K562 (cell line): ENCODE results near the gene AGAP1. TPM values are rescaled to one million over a fixed set of nuclear protein-coding genes. Genes with fewer than 3 reads are reported as not detected.

ENCODE experiments used
- ATAC-seq: fragments of 200-7000 bp; cut with Tn5 transposase; 3 replicates; pipeline ENCODE4 v1.9.1; 2020; ENCODE audit warnings: moderate library complexity
- BruUV-seq: library from RNA; stranded (reverse); fragments of 400-500 nt; replicated peaks from 2 replicates; lab custom pipeline; 2021; lab: Mats Ljungman, UMichigan
- CTCF ChIA-PET: fragments of 300-600 bp; formaldehyde crosslinking; extraction: SDS; loops from one replicate; lab custom pipeline; 2021; ENCODE audit warnings: low intra/inter-chr PET ratio; lab: Yijun Ruan, JAX
- POLR2A ChIA-PET: fragments of 300-600, 350-650 bp; sonication (Branson Sonifier 250); formaldehyde crosslinking; extraction: SDS; loops from one replicate; lab custom pipeline; 2021; ENCODE audit warnings: antibody characterized with exemption, inconsistent platforms; lab: Yijun Ruan, JAX
- DNase-seq, 4 experiments: peaks; one replicate each; pipeline versions ENCODE4 v3.0.0 to v3.0.0-alpha.2; 2011 to 2018; ENCODE audit warnings: low spot score in 3 of 4, mixed read lengths in 3 of 4; ENCODE audit errors: extremely low read depth in 1 of 4
- FAIRE-seq: peaks from 2 replicates; lab custom pipeline; 2011; peaks lifted over from hg19 to GRCh38; lab: Jason Lieb, UNC
- H2AFZ ChIP-seq: 2 replicates; pipeline ENCODE4 v1.6.0; 2011; ENCODE audit warnings: low read depth, low read length, control low read depth, inconsistent platforms
- H3K27ac ChIP-seq: fragments of 200-600 bp; 3 replicates; pipeline ENCODE4 v1.8.0; 2011; ENCODE audit warnings: low read depth, mild to moderate bottlenecking, control low read depth, inconsistent platforms, low read length, moderate library complexity, mixed read lengths; ENCODE audit errors: extremely low read depth
- H3K27me3 ChIP-seq, 2 experiments: fragments of 300-600 bp in 1 of 2; 2 replicates in 1 of 2; 3 replicates in 1 of 2; pipeline versions ENCODE4 v1.6.0 to v1.8.0; 2011; ENCODE audit warnings: inconsistent platforms in 2 of 2, low read length in 2 of 2, mild to moderate bottlenecking in 1 of 2, mixed read lengths in 1 of 2, moderate library complexity in 1 of 2; ENCODE audit not compliant: control insufficient read depth in 2 of 2, insufficient read depth in 2 of 2
- H3K36me3 ChIP-seq: fragments of 300-600 bp; 3 replicates; pipeline ENCODE4 v1.8.0; 2011; ENCODE audit warnings: mild to moderate bottlenecking, low read length, inconsistent platforms; ENCODE audit not compliant: control insufficient read depth, insufficient read depth
- H3K4me1 ChIP-seq, 2 experiments: fragments of 200-600 bp in 1 of 2; replicated peaks in 1 of 2; 2 replicates in 1 of 2; 3 replicates in 1 of 2; pipeline versions ENCODE4 v1.5.1 to v1.8.0; 2011; ENCODE audit warnings: inconsistent platforms in 2 of 2, low read length in 2 of 2, mild to moderate bottlenecking in 1 of 2, mixed read lengths in 1 of 2, moderate library complexity in 1 of 2; ENCODE audit not compliant: control insufficient read depth in 2 of 2, insufficient read depth in 2 of 2
- H3K4me2 ChIP-seq: 2 replicates; pipeline ENCODE4 v1.6.1; 2011; ENCODE audit warnings: low read length, control low read depth, inconsistent platforms, mixed read lengths; ENCODE audit not compliant: insufficient read depth
- H3K4me3 ChIP-seq: fragments of 200-600 bp; sonication (generic), shearing (Covaris generic); 2 replicates; pipeline ENCODE4 v1.5.1; 2016; ENCODE audit warnings: control low read depth, inconsistent platforms
- H3K79me2 ChIP-seq: fragments of 200-600 bp; 3 replicates; pipeline ENCODE4 v1.8.0; 2011; ENCODE audit warnings: low read length, inconsistent platforms; ENCODE audit not compliant: control insufficient read depth, insufficient read depth
- H3K9ac ChIP-seq, 2 experiments: 2 replicates each; pipeline versions ENCODE4 v1.6.0 to v1.6.1; 2011; ENCODE audit warnings: low read depth in 2 of 2, low read length in 2 of 2, control low read depth in 1 of 2, inconsistent platforms in 1 of 2, mild to moderate bottlenecking in 1 of 2, mixed read lengths in 1 of 2; ENCODE audit not compliant: insufficient read depth in 1 of 2
- H3K9me1 ChIP-seq: one replicate; pipeline ENCODE4 v1.6.0; 2011; ENCODE audit warnings: inconsistent platforms, mild to moderate bottlenecking, low read length, moderate library complexity; ENCODE audit not compliant: control insufficient read depth, insufficient read depth
- H3K9me3 ChIP-seq: replicated peaks from 2 replicates; pipeline ENCODE4 v1.5.1; 2011; ENCODE audit warnings: low read depth, low read length, inconsistent platforms; ENCODE audit not compliant: control insufficient read depth, insufficient read depth
- H4K20me1 ChIP-seq: replicated peaks from 2 replicates; pipeline ENCODE4 v1.6.1; 2011; ENCODE audit warnings: low read length, inconsistent platforms, mixed read lengths; ENCODE audit not compliant: control insufficient read depth, insufficient read depth
- BDP1 ChIP-seq: IDR thresholded peaks from 3 replicates; pipeline ENCODE4 v1.6.1; 2011; ENCODE audit not compliant: insufficient read length, insufficient read depth
- CBX1 ChIP-seq: sonication (generic); IDR thresholded peaks from 2 replicates; pipeline ENCODE4 v1.6.1; 2016; ENCODE audit warnings: antibody characterized with exemption, low read depth, mild to moderate bottlenecking
- ERF ChIP-seq: fragments of 450-650 bp; formaldehyde crosslinking; IDR thresholded peaks from 2 replicates; pipeline ENCODE4 v1.4.0; 2020; ENCODE audit warnings: mild to moderate bottlenecking, mixed read lengths
- GTF2E2 ChIP-seq: fragments of 200-800 bp; sonication (Bioruptor generic); IDR thresholded peaks from 2 replicates; pipeline ENCODE4 v1.6.1; 2016; ENCODE audit warnings: missing genetic modification characterization, missing compliant biosample characterization
- LCOR ChIP-seq: sonication (generic); formaldehyde crosslinking; IDR thresholded peaks from 2 replicates; pipeline ENCODE4 v1.8.0; 2022; ENCODE audit warnings: mild to moderate bottlenecking, missing genetic modification reagents
- MBD1 ChIP-seq: fragments of 250-450 bp; sonication (Bioruptor Pico); IDR thresholded peaks from 2 replicates; pipeline ENCODE4 v1.8.0; 2022; ENCODE audit warnings: inconsistent platforms
- NELFE ChIP-seq: IDR thresholded peaks from 2 replicates; pipeline ENCODE4 v1.6.1; 2011; ENCODE audit warnings: mild to moderate bottlenecking; ENCODE audit not compliant: insufficient read depth, insufficient read length
- PCBP2 ChIP-seq: fragments of 200-400 bp; formaldehyde crosslinking; IDR thresholded peaks from 2 replicates; pipeline ENCODE4 v1.6.1; 2018; ENCODE audit warnings: low read length, low read depth, mild to moderate bottlenecking, moderate library complexity; ENCODE audit not compliant: poor library complexity, severe bottlenecking
- POLR2AphosphoS2 ChIP-seq: IDR thresholded peaks from 2 replicates; pipeline ENCODE4 v1.6.1; 2012; ENCODE audit warnings: low read length, improper control_type of control experiment
- PREB ChIP-seq: sonication (generic); formaldehyde crosslinking; IDR thresholded peaks from 2 replicates; pipeline ENCODE4 v1.8.1; 2023; ENCODE audit warnings: mild to moderate bottlenecking, missing genetic modification reagents
- RBM15 ChIP-seq: fragments of 200-400 bp; formaldehyde crosslinking; IDR thresholded peaks from 2 replicates; pipeline ENCODE4 v1.6.1; 2018; ENCODE audit warnings: mild to moderate bottlenecking, low read length, moderate library complexity; ENCODE audit not compliant: insufficient read depth
- SMAD4 ChIP-seq: fragments of 250-450 bp; sonication (Bioruptor Pico); conservative IDR thresholded peaks from 2 replicates; pipeline ENCODE4 v1.8.0; 2021; ENCODE audit warnings: inconsistent platforms, mild to moderate bottlenecking, moderate library complexity
- TAL1 ChIP-seq: fragments of 450-650 bp; IDR thresholded peaks from 2 replicates; pipeline ENCODE4 v1.6.1; 2016; ENCODE audit warnings: mild to moderate bottlenecking
- TRIM28 ChIP-seq: fragments of 450-650 bp; IDR thresholded peaks from 2 replicates; pipeline ENCODE4 v1.6.1; 2017
- U2AF2 ChIP-seq: fragments of 200-400 bp; formaldehyde crosslinking; optimal IDR thresholded peaks from 2 replicates; pipeline ENCODE3; 2017; ENCODE audit warnings: low read depth, mild to moderate bottlenecking, low read length
- ZBTB49 ChIP-seq: sonication (generic); formaldehyde crosslinking; IDR thresholded peaks from 2 replicates; pipeline ENCODE4 v1.8.0; 2022; ENCODE audit warnings: missing genetic modification reagents, mild to moderate bottlenecking, borderline replicate concordance
- ZNF655 ChIP-seq: fragments of 250-450 bp; sonication (Bioruptor Pico); IDR thresholded peaks from 2 replicates; pipeline ENCODE4 v1.5.0; 2021
- WGBS: fragments of 100-300 bp; shearing (Covaris generic); methylation state at CpG from one replicate; pipeline ENCODE4 v1.1.6; 2016; ENCODE audit warnings: low coverage, mixed read lengths; ENCODE audit not compliant: insufficient coverage; ENCODE audit errors: missing lambda C conversion rate; 5-methylcytosine and 5-hydroxymethylcytosine counted together
- in situ Hi-C: fragments of 300-500 bp; cut with MboI; formaldehyde crosslinking; loops from 4 replicates; pipeline ENCODE4 v1.15.0; 2018; ENCODE audit warnings: inconsistent platforms, mixed read lengths
- intact Hi-C: fragments of 100-400 bp; cut with micrococcal nuclease; formaldehyde crosslinking; loops from 2 replicates; pipeline ENCODE4 v1.14.2; 2022
- polyA plus RNA-seq, 8 experiments: library from polyadenylated mRNA; depleted of rRNA in 4 of 8; stranded (reverse) in 5 of 8; unstranded in 3 of 8; fragments of >200 nt; fragmentation: Nextera tagmentation in 2 of 8; fragmentation: Illumina TruSeq in 1 of 8; extraction: Ambion mirVana in 2 of 8; extraction: Trizol in 1 of 8; gene quantifications; 2 replicates each; pipeline versions ENCODE4 v1.2.1 to v1.2.3, GENCODE V29; 2011 to 2014; ENCODE audit warnings: inconsistent platforms in 1 of 8, missing spikeins in 1 of 8
- total RNA-seq, 7 experiments: library from RNA; depleted of rRNA in 6 of 7; stranded (reverse); fragments of >200 nt in 6 of 7; fragmentation: Illumina TruSeq in 2 of 7; extraction: Trizol in 2 of 7; gene quantifications; 2 replicates each; pipeline versions ENCODE4 v1.2.1 to v1.2.3, GENCODE V29; 2011 to 2021; ENCODE audit warnings: low replicate concordance in 1 of 7

AGAP1 gene
- total and polyA plus RNA-seq, 9 of the 15 experiments (the other 6 are each of a cell fraction or from before 2014, with no cell fraction given), result 1.3 to 24.0 (median 10.6) TPM

- WGBS, result 85% methylated on average over 5 of the region's 14 CpGs
- no peaks in the 10 kb centered on the region for H3K9me1 ChIP-seq
- H3K36me3 ChIP-seq, result no peaks in the 10 kb centered on the region
- no peaks in the 10 kb centered on the region for H3K27me3 ChIP-seq
- no peak overlapping the region for H3K4me2 ChIP-seq
- in situ Hi-C loops, result no loop called here
- H3K9ac ChIP-seq, result no peak overlapping the region
- H3K4me1 ChIP-seq, result peaks cover 0 to 3% of the 10 kb centered on the region in 2 experiments; a peak in 2 of 5 replicates
- POLR2A ChIA-PET, result no interaction called here
- no TSS peak for BruUV-seq
- H3K79me2 ChIP-seq, result peaks cover 61% of the 10 kb centered on the region
- H3K27ac ChIP-seq, result no peak overlapping the region
- H3K4me3 ChIP-seq, result no peak overlapping the region
- FAIRE-seq (no peak), DNase-seq (no peak), ATAC-seq (no peak)
- no peak overlapping the region for H2AFZ ChIP-seq
- intact Hi-C loops, result no loop called here
- no peaks in the 10 kb centered on the region for H3K9me3 ChIP-seq
- CTCF ChIA-PET, result no interaction called here
- peaks cover 16% of the 10 kb centered on the region; the same call in 1 of the 2 replicates for H4K20me1 ChIP-seq
- TF ChIP-seq PCBP2 (no peak), U2AF2 (no peak), ZBTB49 (CRISPR knock-in tag) (no peak), TAL1 (no peak), POLR2AphosphoS2 (no peak), CBX1 (no peak), ERF (no peak), PREB (CRISPR knock-in tag) (no peak), LCOR (CRISPR knock-in tag) (no peak), GTF2E2 (tag) (no peak), ZNF655 (CRISPR knock-in tag) (no peak), NELFE (no peak), TRIM28 (no peak), RBM15 (no peak), SMAD4 (CRISPR knock-in tag) (no peak), BDP1 (no peak), MBD1 (CRISPR knock-in tag) (no peak)
These were observed 114.5 kb downstream of the AGAP1 start for GRCh38 chr2:235608200-235608887.
